HUES64 (cell line): ENCODE data around the gene DNAL1.
"Not testable (repeated sequence)": the region's sequence is repeated elsewhere in the genome, so short reads cannot be mapped to it uniquely, and the experiment has no call there.

Experiments used
- H3K27ac ChIP-seq: 2 replicates; pipeline ENCODE4 v1.7.0; 2013; ENCODE audit warnings: low read depth, low read length, inconsistent platforms
- H3K27me3 ChIP-seq: 2 replicates; pipeline ENCODE4 v1.6.1; 2013; ENCODE audit warnings: mild to moderate bottlenecking, low read length; ENCODE audit not compliant: insufficient read depth
- H3K36me3 ChIP-seq: 2 replicates; pipeline ENCODE4 v1.6.1; 2013; ENCODE audit warnings: mild to moderate bottlenecking, low read length; ENCODE audit not compliant: insufficient read depth
- H3K4me1 ChIP-seq: 2 replicates; pipeline ENCODE4 v1.6.1; 2013; ENCODE audit warnings: mild to moderate bottlenecking, low read length, moderate library complexity; ENCODE audit not compliant: insufficient read depth
- H3K4me3 ChIP-seq: 2 replicates; pipeline ENCODE4 v1.5.1; 2013; ENCODE audit warnings: mild to moderate bottlenecking, low read length, moderate library complexity
- H3K9ac ChIP-seq: 2 replicates; pipeline ENCODE4 v1.6.1; 2013; ENCODE audit warnings: mild to moderate bottlenecking, low read depth, low read length
- H3K9me3 ChIP-seq: 2 replicates; pipeline ENCODE4 v1.6.1; 2013; ENCODE audit warnings: low read depth, low read length; ENCODE audit not compliant: insufficient read depth
- WGBS: fragments of 150-250, 120-280 bp; methylation state at CpG from one replicate; pipeline ENCODE4 v1.1.7; 2013; ENCODE audit warnings: missing lambda C conversion rate; 5-methylcytosine and 5-hydroxymethylcytosine counted together

DNAL1 gene

DNA sequence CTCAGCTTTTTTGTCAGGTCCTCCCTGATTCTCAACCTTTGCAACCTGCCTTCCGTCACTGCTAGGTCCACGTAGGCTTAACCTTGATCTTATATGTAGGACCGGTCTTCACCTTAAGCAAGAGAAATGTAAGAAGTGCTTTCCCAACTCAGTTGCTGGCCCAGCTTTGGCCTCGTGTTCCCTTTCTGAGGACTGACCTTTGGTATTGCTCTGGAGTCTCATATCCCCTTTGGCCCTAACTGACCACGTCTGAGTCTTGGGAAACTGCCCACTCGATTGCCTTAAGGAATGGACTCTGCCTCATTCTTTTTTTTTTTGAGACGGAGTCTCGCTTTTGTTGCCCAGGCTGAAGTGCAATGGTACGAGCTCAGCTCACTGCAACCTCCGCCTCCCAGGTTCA is 24.5 kb upstream of the DNAL1 start:
- Histone ChIP-seq H3K9me3 (no peaks in the 10 kb centered on the region), H3K9ac (no peak overlapping the region), H3K4me1 (0 out of 2 replicates have a peak, but pooled peaks cover 7% of the 10 kb centered on the region), H3K27me3 (peaks cover 28% of the 10 kb centered on the region; the same call in 1 of the 2 replicates), H3K36me3 (no peaks in the 10 kb centered on the region), H3K27ac (no peak overlapping the region), H3K4me3 (no peak overlapping the region)
- 93% methylated on average over 10 of the region's 10 CpGs for WGBS

DNA sequence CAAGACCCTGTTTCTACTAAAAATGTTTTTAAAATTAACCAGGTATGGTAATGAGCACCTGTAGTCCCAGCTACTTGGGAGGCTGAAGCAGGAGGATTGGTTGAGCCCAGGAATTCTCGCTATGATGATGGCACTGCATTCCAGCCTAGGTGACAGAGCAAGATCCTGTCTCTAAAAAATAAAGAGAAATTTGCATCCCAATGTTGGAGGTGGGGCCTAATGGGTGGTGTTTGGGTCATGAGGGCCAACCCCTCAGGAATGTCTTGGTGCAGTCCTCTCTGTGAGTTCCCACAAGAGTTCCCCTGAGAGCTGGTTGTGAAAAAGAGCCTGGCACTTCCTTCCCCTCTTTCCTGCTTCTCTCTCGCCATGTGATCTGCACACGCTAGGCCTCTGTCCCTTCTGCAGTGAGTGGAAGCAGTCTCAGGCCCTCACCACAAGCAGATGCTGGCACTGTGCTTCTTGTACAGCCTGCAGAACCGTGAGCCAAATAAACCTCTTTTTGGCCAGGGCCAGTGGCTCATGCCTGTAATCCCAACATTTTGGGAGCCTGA is 21.2 kb upstream of the DNAL1 start:
- Histone ChIP-seq H3K4me3 (no peak overlapping the region), H3K9me3 (no peaks in the 10 kb centered on the region), H3K36me3 (no peaks in the 10 kb centered on the region), H3K4me1 (no peaks in the 10 kb centered on the region), H3K9ac (no peak overlapping the region), H3K27me3 (peaks cover 10% of the 10 kb centered on the region; the same call in 1 of the 2 replicates), H3K27ac (no peak overlapping the region)
- 92% methylated on average over 4 of the region's 4 CpGs for WGBS

DNA sequence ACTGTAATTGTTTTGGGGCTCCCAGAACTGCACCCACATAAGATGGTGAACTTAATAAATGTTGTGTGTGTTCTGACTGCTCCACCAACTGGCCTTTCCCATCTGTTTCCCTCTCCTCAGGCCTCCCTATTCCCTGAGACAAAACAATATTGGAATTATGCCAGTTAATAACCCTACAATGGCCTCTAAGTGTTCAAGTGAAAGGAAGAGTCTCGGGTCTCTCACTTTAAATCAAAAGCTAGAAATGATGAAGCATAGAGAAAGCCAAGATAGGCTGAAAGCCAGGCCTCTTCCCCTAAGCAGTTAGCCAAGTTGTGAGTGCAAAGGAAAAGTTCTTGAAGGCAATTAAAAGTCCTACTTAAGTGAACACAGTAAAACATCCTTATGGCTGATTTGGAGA is 19.1 kb upstream of the DNAL1 start:
- Histone ChIP-seq H3K27me3 (no peaks in the 10 kb centered on the region), H3K9ac (no peak overlapping the region), H3K27ac (no peak overlapping the region), H3K9me3 (no peaks in the 10 kb centered on the region), H3K4me3 (no peak overlapping the region), H3K36me3 (no peaks in the 10 kb centered on the region), H3K4me1 (no peaks in the 10 kb centered on the region)
- 93% methylated on average over 1 of the region's 1 CpG for WGBS

DNA sequence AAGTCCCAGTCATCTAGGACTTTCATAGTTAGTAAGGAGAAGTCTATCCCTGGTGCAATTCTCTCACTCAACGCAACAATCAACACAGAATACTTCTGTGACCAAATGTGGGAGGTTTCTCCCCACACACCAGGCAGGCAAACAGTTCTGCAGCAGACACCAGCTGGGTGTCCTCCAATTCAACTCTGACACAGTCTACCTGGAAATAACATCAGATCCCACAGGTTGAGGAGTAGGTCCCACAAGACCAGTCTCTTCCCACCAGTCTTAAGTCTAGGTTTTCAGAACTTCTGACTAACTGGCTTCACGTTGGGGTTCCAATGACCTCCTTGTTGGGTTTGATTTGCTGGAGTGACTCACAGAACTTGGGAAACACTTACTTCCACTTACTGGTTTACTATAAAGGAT is 17.6 kb upstream of the DNAL1 start:
- WGBS: 96% methylated on average over 2 of the region's 2 CpGs
- Histone ChIP-seq H3K4me3 (no peak overlapping the region), H3K27ac (no peak overlapping the region), H3K9me3 (no peaks in the 10 kb centered on the region), H3K9ac (no peak overlapping the region), H3K4me1 (no peaks in the 10 kb centered on the region), H3K27me3 (no peaks in the 10 kb centered on the region), H3K36me3 (no peaks in the 10 kb centered on the region)

DNA sequence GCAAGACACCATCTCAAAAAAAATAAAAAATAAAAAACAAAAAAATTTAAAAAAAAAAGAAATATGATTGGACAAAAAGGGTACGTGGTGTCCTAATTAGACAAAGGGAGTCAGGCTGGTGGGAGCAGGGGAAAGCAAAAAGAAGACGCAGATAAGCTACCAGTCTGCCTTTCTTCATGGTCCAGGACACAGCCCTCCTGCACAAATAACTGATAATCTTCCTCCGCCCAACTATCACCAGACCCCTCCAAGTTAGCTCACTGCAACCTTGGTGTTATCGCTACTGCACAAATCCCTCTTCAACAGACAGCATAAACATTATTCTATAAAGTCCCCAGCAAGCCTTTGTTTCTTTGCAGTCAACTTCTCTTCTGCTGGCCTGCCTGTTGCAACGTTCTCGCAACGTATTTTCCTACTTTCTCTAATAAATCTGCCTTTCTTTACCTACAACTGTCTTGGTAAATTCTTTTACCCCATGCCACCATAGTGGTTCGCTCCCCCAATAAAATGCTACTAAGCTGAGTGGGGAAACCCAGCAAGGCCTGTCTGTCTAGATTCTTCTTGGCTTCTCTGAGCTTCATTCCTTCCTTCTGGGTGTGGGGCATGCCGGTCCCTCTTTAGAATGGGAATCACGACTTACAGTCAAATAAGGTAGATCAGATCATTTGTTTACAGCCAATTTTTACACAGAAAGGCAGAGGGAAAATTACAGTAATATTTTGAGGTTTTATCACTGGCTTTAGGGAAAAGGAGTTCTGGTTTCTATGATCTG is 14.6 kb upstream of the DNAL1 start:
- H3K9me3 ChIP-seq: no peaks in the 10 kb centered on the region
- no peak overlapping the region for H3K27ac ChIP-seq
- no peak overlapping the region for H3K9ac ChIP-seq
- H3K27me3 ChIP-seq: peaks cover 6% of the 10 kb centered on the region; the same call in 1 of the 2 replicates
- no peak overlapping the region for H3K4me3 ChIP-seq
- H3K4me1 ChIP-seq: peaks cover 4% of the 10 kb centered on the region
- 88% methylated on average over 10 of the region's 10 CpGs for WGBS
- no peaks in the 10 kb centered on the region for H3K36me3 ChIP-seq

DNA sequence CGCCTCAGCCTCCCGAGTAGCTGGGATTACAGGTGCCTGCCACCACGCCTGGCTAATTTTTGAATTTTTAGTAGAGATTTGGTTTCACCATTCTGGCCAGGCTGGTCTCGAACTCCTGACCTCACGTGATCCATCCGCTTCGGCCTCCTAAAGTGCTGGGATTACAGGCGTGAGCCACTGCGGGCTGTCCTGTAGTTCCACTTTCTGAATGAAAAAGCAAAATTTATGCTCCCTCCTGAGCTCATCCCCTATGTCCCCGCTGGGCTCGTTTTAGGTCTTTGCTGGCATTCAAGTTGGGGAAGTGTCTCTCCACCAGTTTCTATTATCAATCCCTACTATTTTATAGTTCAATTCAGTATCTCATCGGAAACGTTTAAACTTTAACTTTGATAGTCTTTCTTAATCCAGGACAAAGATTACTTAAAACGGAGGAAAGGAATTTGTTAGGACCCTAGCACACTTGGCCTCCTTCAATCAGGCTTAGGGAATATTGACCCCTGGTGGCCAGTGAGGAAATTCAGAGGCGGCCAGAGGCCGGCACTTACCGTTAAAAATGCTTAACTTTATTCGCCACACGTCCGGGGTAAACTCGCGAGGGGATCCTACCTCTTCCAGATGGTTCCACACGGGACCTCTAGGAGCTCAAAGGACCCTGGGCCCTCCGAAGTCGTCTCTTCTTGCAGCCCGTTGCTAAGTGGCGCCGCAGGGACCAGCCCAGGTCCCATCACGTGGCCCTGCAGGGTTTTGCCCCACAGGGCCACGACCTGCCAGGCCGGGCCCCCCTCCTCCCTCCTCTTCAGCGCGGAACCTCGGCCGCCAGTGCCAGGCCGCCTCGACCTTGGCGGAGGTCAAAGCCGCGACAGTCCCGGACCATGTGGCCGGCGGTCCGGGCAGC is 11.4 kb upstream of the DNAL1 start:
- peak overlapping the region; percentile 57 for H3K4me3 ChIP-seq
- no peaks in the 10 kb centered on the region for H3K9me3 ChIP-seq
- no peaks in the 10 kb centered on the region for H3K36me3 ChIP-seq
- H3K9ac ChIP-seq: peak overlapping the region; percentile 52
- H3K4me1 ChIP-seq: peaks cover 4% of the 10 kb centered on the region
- H3K27me3 ChIP-seq: peaks cover 6% of the 10 kb centered on the region; the same call in 1 of the 2 replicates
- 16% methylated on average over 44 of the region's 44 CpGs for WGBS
- peak overlapping the region; percentile 33 for H3K27ac ChIP-seq

DNA sequence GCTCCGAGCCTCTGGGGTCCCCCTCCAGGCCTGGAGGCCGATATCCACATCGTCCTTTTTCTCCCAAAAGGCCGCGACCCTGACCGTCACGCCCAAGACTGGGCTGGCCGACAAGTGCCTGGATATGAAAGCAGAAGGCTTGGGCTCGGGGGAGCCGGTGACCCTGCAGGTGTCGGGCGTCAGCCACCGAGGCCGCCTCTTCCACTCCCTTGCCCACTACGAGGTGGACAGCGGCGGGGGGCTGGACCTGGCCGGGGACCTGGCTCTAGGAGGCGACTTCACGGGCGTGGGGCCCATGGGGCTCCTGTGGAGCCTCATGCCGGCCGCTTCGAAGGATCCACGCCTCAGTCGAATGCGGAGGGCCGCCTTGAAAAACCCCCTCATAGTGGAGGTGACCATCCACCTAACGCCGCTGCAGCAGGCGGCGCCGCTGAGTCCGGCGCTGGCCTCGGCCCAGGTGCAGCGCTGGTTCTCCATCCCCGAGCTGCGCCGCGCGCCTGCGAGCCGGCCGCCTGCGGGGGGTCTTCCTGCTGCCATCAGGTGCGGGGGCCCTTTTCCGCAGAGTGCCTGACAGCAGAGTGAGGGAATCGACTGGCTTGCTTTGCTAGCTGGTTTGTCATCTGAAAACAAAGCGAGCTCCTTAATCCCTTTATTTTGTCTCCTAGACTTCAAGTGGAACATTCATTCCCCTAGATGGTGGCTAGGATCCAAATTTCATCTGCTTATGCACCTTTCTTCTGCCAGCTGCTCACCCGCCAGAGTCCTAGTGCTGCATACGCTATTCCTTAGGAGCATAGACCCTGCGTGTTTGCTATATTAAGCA is 10.6 kb upstream of the DNAL1 start:
- H3K27me3 ChIP-seq: peaks cover 6% of the 10 kb centered on the region; the same call in 1 of the 2 replicates
- H3K4me3 ChIP-seq: peak overlapping the region; percentile 57
- no peaks in the 10 kb centered on the region for H3K9me3 ChIP-seq
- WGBS: 3% methylated on average over 53 of the region's 53 CpGs
- H3K9ac ChIP-seq: peak overlapping the region; percentile 52
- peaks cover 4% of the 10 kb centered on the region for H3K4me1 ChIP-seq
- H3K27ac ChIP-seq: peak overlapping the region; percentile 33
- H3K36me3 ChIP-seq: no peaks in the 10 kb centered on the region

DNA sequence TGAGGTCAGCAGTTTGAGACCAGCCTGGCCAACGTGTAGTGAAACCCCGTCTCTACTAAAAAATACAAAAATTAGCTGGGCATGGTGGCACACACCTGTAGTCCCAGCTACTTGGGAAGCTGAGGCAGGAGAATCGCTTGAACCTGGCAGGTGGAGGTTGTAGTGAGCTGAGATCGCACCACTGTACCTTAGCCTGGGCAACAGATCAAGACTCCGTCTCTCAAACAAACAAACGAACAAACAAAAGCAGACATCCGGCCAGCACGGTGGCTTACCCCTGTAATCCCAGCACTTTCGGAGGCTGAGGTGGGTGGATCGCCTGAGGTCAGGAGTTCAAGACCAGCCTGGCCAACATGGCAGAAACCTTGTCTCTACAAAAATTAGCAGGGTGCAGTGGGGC is 8.4 kb upstream of the DNAL1 start:
- H3K4me1 ChIP-seq, H3K27me3 ChIP-seq, H3K36me3 ChIP-seq, H3K9ac ChIP-seq, H3K27ac ChIP-seq, H3K9me3 ChIP-seq, H3K4me3 ChIP-seq: not testable (repeated sequence)
- WGBS: 87% methylated on average over 10 of the region's 10 CpGs

DNA sequence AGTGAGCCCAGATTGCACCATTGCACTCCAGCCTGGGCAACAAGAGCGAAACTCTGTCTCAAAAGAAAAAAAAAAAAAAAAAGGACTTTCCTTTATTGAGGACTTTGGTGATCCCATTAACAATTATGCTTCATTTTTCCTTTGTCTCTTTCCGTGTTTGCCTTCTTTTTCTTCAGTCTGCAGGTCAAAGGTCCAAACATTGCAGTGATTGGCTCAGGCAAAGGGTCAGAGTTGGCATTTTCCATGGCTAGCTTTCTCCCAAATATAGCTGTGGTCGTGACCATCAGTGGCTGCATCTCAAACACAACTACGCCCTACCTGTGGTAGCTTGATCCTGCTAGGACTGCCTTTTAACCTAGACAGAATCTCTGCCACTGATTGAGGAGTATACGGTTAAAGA is 7.0 kb upstream of the DNAL1 start:
- peaks cover 6% of the 10 kb centered on the region; the same call in 1 of the 2 replicates for H3K27me3 ChIP-seq
- no peaks in the 10 kb centered on the region for H3K36me3 ChIP-seq
- H3K4me1 ChIP-seq: peaks cover 4% of the 10 kb centered on the region
- no peaks in the 10 kb centered on the region for H3K9me3 ChIP-seq
- no peak overlapping the region for H3K9ac ChIP-seq
- WGBS: 93% methylated on average over 5 of the region's 5 CpGs
- H3K27ac ChIP-seq: no peak overlapping the region
- H3K4me3 ChIP-seq: no peak overlapping the region

DNA sequence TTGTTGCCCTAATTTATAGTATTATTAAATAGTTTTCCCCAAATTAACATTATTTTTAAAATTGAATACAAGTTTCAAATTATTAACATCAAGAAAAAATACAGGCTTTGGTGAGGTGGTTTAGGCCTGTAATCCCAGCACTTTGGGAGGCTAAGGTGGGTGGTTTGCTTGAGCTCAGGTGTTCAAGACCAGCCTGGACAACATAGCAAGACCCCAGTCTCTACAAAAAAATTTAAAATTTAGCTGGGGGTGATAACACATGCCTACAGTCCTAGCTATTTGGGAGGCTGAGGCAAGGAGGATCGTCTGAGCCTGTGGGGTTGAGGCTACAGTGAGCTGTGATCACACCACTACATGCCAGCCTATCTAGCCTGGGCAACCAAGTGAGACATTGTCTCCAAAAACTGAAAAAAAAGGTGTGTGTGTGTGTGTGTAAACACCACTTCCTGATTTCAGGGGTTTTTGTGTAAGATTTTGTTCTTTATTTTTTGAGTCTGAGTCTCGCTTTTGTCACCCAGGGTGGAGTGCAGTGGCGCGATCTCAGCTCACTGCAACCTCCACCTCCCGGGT is 3.9 kb upstream of the DNAL1 start:
- no peaks in the 10 kb centered on the region for H3K36me3 ChIP-seq
- no peak overlapping the region for H3K9ac ChIP-seq
- H3K9me3 ChIP-seq: no peaks in the 10 kb centered on the region
- 93% methylated on average over 5 of the region's 5 CpGs for WGBS
- peaks cover 8% of the 10 kb centered on the region for H3K4me1 ChIP-seq
- H3K27ac ChIP-seq: no peak overlapping the region
- no peak overlapping the region for H3K4me3 ChIP-seq
- H3K27me3 ChIP-seq: no peaks in the 10 kb centered on the region
